A673 (cell line): ENCODE measurements around the gene SIVA1. TPM values are rescaled to one million over a fixed set of nuclear protein-coding genes. Genes with fewer than 3 reads are reported as not detected.
A peak's percentile ranks its signal among the peaks of the same experiment; 100 is the strongest.

Source experiments
- BruUV-seq: library from RNA; stranded (reverse); fragments of 400-500 nt; replicated peaks from 2 replicates; lab custom pipeline; 2021; lab: Mats Ljungman, UMichigan
- CTCF ChIA-PET: fragments of 300-600 bp; sonication (Branson Sonifier 250); formaldehyde crosslinking; loops from one replicate; lab custom pipeline; 2022; ENCODE audit warnings: antibody characterized with exemption; lab: Charles Lee
- POLR2A ChIA-PET: fragments of 300-600 bp; sonication (Branson Sonifier 250); formaldehyde crosslinking; loops from one replicate; lab custom pipeline; 2022; ENCODE audit warnings: antibody characterized with exemption; ENCODE audit not compliant: low non-redundant PET; lab: Charles Lee
- DNase-seq: peaks from one replicate; pipeline ENCODE4 v3.0.0-alpha.2; 2015; ENCODE audit warnings: low spot score
- H3K27ac ChIP-seq: fragments of 200-600 bp; sonication (generic); 2 replicates; pipeline ENCODE4 v1.5.1; 2016; ENCODE audit warnings: mixed run types, low read depth, mild to moderate bottlenecking, mixed read lengths, antibody characterized with exemption, low read length; ENCODE audit not compliant: poor library complexity, severe bottlenecking
- H3K27me3 ChIP-seq: fragments of 200-600 bp; sonication (generic); replicated peaks from 2 replicates; pipeline ENCODE4 v1.6.1; 2017; ENCODE audit warnings: mixed run types, low read depth, mild to moderate bottlenecking, mixed read lengths, antibody characterized with exemption, low read length; ENCODE audit not compliant: insufficient read depth, poor library complexity
- H3K36me3 ChIP-seq: fragments of 200-600 bp; sonication (generic); 2 replicates; pipeline ENCODE4 v1.6.1; 2016; ENCODE audit warnings: mixed run types, mild to moderate bottlenecking, mixed read lengths, antibody characterized with exemption, low read length; ENCODE audit not compliant: insufficient read depth, poor library complexity, severe bottlenecking
- H3K4me1 ChIP-seq: fragments of 200-600 bp; sonication (generic); 2 replicates; pipeline ENCODE4 v1.6.1; 2017; ENCODE audit warnings: mixed run types, mild to moderate bottlenecking, mixed read lengths, antibody characterized with exemption, low read length; ENCODE audit not compliant: insufficient read depth, poor library complexity, severe bottlenecking
- H3K4me3 ChIP-seq: fragments of 200-600 bp; sonication (generic); 2 replicates; pipeline ENCODE4 v1.5.1; 2016; ENCODE audit warnings: low read depth, mixed run types, mild to moderate bottlenecking, mixed read lengths, low read length; ENCODE audit not compliant: poor library complexity, severe bottlenecking
- H3K9me3 ChIP-seq: fragments of 200-600 bp; sonication (generic); 2 replicates; pipeline ENCODE4 v1.6.1; 2016; ENCODE audit warnings: mixed run types, low read depth, mild to moderate bottlenecking, mixed read lengths, antibody characterized with exemption, low read length; ENCODE audit not compliant: poor library complexity, severe bottlenecking
- EZH2 ChIP-seq: fragments of 200-600 bp; sonication (generic); IDR thresholded peaks from 2 replicates; pipeline ENCODE4 v1.6.1; 2017; ENCODE audit warnings: borderline replicate concordance, low read depth, mild to moderate bottlenecking, mixed read lengths, antibody characterized with exemption, low read length; ENCODE audit not compliant: poor library complexity, severe bottlenecking
- intact Hi-C: fragments of 100-400 bp; cut with micrococcal nuclease; formaldehyde crosslinking; loops from one replicate; pipeline ENCODE4 v1.10.0; 2022; ENCODE audit not compliant: unreplicated experiment
- total RNA-seq: library from RNA; stranded (reverse); gene quantifications from 2 replicates; pipeline ENCODE4 v1.2.3, GENCODE V29; 2021
- TF ChIP-seq, protein P1 (sequence below): fragments of 300-800, 200-600 bp; sonication (generic); conservative IDR thresholded peaks from 2 replicates; pipeline ENCODE4 v1.5.1; 2017; ENCODE audit warnings: low read depth, mild to moderate bottlenecking, antibody characterized with exemption, low read length, moderate library complexity, mixed read lengths

Gene SIVA1
- total RNA-seq, 1 experiment from 2014 or later, result 79.6 TPM

DNA sequence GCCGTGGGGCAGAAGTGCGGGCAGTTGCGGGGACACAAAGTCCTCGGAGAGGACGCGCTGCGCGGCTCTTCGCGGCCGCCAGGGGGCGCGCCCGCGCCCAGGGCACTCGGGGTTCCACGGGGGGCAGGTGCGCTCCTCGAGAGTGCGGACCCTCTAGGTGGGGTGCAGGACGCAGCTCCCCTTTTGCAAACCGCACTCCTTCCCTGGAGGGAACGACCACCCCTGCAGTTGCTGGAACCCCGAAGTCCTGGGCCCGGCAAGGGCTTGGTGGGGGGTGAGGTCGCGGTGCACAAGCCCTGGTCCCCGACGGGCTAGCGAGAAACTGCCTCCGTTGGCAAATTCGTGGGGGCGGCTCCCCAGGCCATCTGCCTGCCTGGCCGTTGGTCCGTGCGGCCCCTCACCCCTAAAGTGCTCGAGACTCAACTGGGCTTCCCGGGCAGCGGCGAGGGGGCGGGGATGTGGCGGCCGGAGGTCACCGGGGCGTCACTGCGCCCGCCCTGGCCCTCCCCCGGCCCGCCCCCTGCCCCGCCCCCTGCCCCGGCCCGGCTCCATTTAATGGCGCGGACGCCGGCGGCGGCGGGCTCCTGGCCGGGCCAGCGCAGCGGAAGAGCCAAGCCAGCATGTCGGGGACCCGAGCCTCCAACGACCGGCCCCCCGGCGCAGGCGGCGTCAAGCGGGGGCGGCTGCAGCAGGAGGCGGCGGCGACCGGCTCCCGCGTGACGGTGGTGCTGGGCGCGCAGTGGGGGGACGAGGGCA, 29.1 kb upstream of the SIVA1 start, which contains the start of gene ADSS1:
Gene ADSS1, plus strand, starts transcription at position 579 of the 756 bp plus-strand sequence. Its CDS starts 42 bp downstream, at position 621.
- Histone ChIP-seq H3K4me3 (peak within 1 kb of the TSS; percentile 40), H3K27me3 (no peaks in the 10 kb centered on the region), H3K4me1 (peaks cover 9% of the 10 kb centered on the region), H3K27ac (no peak within 1 kb of the TSS), H3K9me3 (no peaks in the 10 kb centered on the region), H3K36me3 (peaks cover 5% of the 10 kb centered on the region)
- DNase-seq, result no peak
- no TSS peak for BruUV-seq
- POLR2A ChIA-PET, result interaction anchor here (0.6 kb wide), 1 partner anchor 101 kb away, joined by 3 read pairs; no protein-coding TSS in a partner anchor
- CTCF ChIA-PET, result no interaction called here
- intact Hi-C loops, result no loop called here
- TF ChIP-seq, protein P1, sequence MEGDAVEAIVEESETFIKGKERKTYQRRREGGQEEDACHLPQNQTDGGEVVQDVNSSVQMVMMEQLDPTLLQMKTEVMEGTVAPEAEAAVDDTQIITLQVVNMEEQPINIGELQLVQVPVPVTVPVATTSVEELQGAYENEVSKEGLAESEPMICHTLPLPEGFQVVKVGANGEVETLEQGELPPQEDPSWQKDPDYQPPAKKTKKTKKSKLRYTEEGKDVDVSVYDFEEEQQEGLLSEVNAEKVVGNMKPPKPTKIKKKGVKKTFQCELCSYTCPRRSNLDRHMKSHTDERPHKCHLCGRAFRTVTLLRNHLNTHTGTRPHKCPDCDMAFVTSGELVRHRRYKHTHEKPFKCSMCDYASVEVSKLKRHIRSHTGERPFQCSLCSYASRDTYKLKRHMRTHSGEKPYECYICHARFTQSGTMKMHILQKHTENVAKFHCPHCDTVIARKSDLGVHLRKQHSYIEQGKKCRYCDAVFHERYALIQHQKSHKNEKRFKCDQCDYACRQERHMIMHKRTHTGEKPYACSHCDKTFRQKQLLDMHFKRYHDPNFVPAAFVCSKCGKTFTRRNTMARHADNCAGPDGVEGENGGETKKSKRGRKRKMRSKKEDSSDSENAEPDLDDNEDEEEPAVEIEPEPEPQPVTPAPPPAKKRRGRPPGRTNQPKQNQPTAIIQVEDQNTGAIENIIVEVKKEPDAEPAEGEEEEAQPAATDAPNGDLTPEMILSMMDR, result peak; percentile 66
- TF ChIP-seq EZH2, result no peak

DNA sequence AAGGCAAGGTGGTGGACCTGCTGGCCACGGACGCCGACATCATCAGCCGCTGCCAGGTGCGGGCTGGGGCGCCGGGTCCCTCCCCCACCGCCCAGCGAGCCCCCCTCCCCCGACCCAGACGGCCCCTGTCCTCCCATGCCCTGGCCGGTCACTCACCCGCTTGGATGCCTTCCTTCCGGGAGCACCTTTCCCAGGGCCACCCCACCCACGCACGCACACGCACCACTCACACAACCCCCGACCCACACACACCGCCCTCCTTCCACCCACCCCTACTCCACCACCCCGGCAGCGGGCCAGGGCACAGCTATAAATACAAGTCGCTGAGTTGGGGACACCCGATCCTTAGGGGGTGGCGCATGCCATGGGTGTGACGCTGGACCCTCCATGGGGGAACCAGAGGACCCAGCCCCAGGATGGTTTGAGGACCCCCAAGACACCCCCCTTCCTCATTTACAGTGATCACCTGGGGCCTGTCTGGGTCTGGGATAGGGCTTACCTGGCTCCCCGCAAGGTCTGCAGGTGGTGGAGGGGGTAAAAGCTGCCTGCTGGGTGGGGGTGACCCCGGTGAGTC, 28.5 kb upstream of the SIVA1 start:
- Histone ChIP-seq H3K27me3 (no peaks in the 10 kb centered on the region), H3K27ac (no peak overlapping the region), H3K4me3 (peak overlapping the region; percentile 40), H3K9me3 (no peaks in the 10 kb centered on the region), H3K4me1 (peaks cover 9% of the 10 kb centered on the region), H3K36me3 (no peaks in the 10 kb centered on the region)
- CTCF ChIA-PET, result no interaction called here
- intact Hi-C loops, result no loop called here
- TF ChIP-seq, protein P1, result no peak
- no peak for TF ChIP-seq EZH2
- POLR2A ChIA-PET, result interaction anchor here (0.6 kb wide), 1 partner anchor 102 kb away, joined by 3 read pairs; no protein-coding TSS in a partner anchor
- no peak for DNase-seq
- BruUV-seq, result no TSS peak

DNA sequence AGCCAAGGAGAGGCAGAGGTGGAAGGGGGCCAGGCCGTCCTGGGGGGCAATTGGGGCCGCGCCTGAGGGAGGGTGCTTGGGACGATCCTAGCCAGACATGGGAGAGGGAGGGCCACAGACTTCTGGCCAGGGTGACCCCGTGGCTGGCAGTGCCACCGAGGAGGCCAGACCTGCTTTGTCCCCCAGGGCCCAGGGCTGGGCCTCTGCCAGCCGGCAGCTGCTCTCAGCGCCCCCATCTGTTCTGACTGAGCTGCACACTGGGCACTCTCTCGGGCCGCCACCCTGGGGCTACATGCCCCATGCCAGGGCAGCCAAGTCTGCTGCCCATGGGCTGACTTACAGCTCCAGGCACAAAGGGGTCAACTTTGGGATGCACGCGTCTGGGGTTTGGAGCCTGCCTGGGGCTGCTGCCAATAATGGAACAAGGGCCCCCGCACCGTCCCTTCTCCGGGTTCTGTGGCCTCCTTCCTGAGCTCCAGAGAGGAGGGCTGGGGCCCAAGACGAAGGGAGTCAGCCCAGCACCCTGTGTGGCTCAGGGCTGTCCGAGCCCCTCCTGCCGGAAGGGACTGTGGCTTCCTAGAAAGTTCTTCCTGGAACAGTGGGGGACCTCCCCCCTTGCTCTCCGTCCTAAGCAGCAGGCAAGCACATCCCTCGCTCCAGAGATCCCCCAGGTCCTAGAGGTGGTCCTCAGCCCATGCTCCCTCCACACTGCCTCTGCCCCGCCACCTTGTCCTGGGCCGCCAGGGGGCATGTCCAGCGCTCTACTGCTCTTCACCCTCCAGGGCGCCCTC, 27.8 kb upstream of the SIVA1 start:
- Histone ChIP-seq H3K27me3 (no peaks in the 10 kb centered on the region), H3K9me3 (no peaks in the 10 kb centered on the region), H3K4me3 (peak overlapping the region; percentile 40), H3K36me3 (no peaks in the 10 kb centered on the region), H3K4me1 (peaks cover 9% of the 10 kb centered on the region), H3K27ac (no peak overlapping the region)
- no TSS peak for BruUV-seq
- intact Hi-C loops, result no loop called here
- ChIA-PET CTCF (interaction anchor here (0.6 kb wide), 1 partner anchor 628 kb away, joined by 4 read pairs; no protein-coding TSS in a partner anchor), POLR2A (no interaction called here)
- peak; percentile 33 for DNase-seq
- TF ChIP-seq, protein P1, result no peak; the same call in 1 of the 2 replicates
- TF ChIP-seq EZH2, result no peak
